ENCODE data around the gene ARID4B.

DNA sequence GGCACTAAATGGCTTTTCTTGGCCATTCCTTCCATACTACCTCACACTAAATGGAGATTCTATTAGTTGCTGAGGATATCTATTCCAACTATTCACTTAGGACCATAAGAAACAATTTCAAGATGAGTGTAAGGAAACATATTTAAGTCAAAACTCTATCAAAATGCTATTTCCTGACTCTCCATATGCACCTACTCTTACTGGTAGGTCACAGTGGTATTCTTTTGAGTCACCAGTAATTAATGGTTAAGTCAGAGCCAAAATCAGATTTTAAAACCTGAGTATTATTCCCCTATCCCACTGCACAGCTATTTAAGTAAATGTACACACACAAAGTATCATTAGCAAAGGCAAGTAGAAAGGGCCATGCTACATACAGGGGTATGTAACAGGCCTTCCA is 50.3 kb downstream of the ARID4B start:
- TF ChIP-seq, protein P1, sequence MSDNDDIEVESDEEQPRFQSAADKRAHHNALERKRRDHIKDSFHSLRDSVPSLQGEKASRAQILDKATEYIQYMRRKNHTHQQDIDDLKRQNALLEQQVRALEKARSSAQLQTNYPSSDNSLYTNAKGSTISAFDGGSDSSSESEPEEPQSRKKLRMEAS (IDR thresholded peaks at IDR 0.05), result no peak
- TF ChIP-seq POLR2A (IDR thresholded peaks at IDR 0.05; ENCODE audit: borderline replicate concordance, extremely low read depth, insufficient read depth, insufficient read length), result no peak
- TF ChIP-seq, protein P2, sequence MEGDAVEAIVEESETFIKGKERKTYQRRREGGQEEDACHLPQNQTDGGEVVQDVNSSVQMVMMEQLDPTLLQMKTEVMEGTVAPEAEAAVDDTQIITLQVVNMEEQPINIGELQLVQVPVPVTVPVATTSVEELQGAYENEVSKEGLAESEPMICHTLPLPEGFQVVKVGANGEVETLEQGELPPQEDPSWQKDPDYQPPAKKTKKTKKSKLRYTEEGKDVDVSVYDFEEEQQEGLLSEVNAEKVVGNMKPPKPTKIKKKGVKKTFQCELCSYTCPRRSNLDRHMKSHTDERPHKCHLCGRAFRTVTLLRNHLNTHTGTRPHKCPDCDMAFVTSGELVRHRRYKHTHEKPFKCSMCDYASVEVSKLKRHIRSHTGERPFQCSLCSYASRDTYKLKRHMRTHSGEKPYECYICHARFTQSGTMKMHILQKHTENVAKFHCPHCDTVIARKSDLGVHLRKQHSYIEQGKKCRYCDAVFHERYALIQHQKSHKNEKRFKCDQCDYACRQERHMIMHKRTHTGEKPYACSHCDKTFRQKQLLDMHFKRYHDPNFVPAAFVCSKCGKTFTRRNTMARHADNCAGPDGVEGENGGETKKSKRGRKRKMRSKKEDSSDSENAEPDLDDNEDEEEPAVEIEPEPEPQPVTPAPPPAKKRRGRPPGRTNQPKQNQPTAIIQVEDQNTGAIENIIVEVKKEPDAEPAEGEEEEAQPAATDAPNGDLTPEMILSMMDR (IDR thresholded peaks at IDR 0.05 in 2 of 3, conservative IDR thresholded peaks at IDR 0.05 in 1 of 3; ENCODE audit: borderline replicate concordance in 1 of 3, insufficient read depth in 1 of 3, low read depth in 2 of 3, low read length in 2 of 3), result no peak
- TF ChIP-seq POLR2AphosphoS5 (IDR thresholded peaks at IDR 0.05; ENCODE audit: low read depth, low read length), result no peak
- TF ChIP-seq, protein P3, sequence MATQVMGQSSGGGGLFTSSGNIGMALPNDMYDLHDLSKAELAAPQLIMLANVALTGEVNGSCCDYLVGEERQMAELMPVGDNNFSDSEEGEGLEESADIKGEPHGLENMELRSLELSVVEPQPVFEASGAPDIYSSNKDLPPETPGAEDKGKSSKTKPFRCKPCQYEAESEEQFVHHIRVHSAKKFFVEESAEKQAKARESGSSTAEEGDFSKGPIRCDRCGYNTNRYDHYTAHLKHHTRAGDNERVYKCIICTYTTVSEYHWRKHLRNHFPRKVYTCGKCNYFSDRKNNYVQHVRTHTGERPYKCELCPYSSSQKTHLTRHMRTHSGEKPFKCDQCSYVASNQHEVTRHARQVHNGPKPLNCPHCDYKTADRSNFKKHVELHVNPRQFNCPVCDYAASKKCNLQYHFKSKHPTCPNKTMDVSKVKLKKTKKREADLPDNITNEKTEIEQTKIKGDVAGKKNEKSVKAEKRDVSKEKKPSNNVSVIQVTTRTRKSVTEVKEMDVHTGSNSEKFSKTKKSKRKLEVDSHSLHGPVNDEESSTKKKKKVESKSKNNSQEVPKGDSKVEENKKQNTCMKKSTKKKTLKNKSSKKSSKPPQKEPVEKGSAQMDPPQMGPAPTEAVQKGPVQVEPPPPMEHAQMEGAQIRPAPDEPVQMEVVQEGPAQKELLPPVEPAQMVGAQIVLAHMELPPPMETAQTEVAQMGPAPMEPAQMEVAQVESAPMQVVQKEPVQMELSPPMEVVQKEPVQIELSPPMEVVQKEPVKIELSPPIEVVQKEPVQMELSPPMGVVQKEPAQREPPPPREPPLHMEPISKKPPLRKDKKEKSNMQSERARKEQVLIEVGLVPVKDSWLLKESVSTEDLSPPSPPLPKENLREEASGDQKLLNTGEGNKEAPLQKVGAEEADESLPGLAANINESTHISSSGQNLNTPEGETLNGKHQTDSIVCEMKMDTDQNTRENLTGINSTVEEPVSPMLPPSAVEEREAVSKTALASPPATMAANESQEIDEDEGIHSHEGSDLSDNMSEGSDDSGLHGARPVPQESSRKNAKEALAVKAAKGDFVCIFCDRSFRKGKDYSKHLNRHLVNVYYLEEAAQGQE (IDR thresholded peaks at IDR 0.05; ENCODE audit: low read depth), result no peak
- TF ChIP-seq, protein P4, sequence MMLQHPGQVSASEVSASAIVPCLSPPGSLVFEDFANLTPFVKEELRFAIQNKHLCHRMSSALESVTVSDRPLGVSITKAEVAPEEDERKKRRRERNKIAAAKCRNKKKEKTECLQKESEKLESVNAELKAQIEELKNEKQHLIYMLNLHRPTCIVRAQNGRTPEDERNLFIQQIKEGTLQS (IDR thresholded peaks at IDR 0.05), result no peak
- TF ChIP-seq SP1 (IDR thresholded peaks at IDR 0.05; ENCODE audit: low read depth), result no peak
- no peak for TF ChIP-seq EZH2phosphoT487 (IDR thresholded peaks at IDR 0.05; ENCODE audit: borderline replicate concordance)
- TF ChIP-seq ZNF274 (IDR thresholded peaks at IDR 0.05; ENCODE audit: low read depth, low read length), result no peak
- TF ChIP-seq EZH2 (IDR thresholded peaks at IDR 0.05), result no peak
- no peak for TF ChIP-seq SIN3A (IDR thresholded peaks at IDR 0.05; ENCODE audit: low read depth)
